PC-9 (cell line): Measurements from ENCODE around the gene DOCK1. TPM values are rescaled to one million over a fixed set of nuclear protein-coding genes. Genes with fewer than 3 reads are reported as not detected.
"Not testable (repeated sequence)": the region's sequence is repeated elsewhere in the genome, so short reads cannot be mapped to it uniquely, and the experiment has no call there.

Experiments used
- BruUV-seq: library from RNA; stranded (reverse); fragments of 400-500 nt; replicated peaks from 2 replicates; lab custom pipeline; 2021; lab: Mats Ljungman, UMichigan
- CTCF ChIA-PET: fragments of 300-600 bp; sonication (Branson Sonifier 250); formaldehyde crosslinking; loops from one replicate; lab custom pipeline; 2022; ENCODE audit warnings: antibody characterized with exemption; lab: Charles Lee
- POLR2A ChIA-PET: fragments of 300-600 bp; sonication (Branson Sonifier 250); formaldehyde crosslinking; loops from one replicate; lab custom pipeline; 2022; ENCODE audit warnings: antibody characterized with exemption; ENCODE audit not compliant: unreplicated experiment; lab: Charles Lee
- DNase-seq, 2 experiments: peaks; one replicate each; pipeline versions ENCODE4 v3.0.0 to v3.0.0-alpha.2; 2015 to 2022; ENCODE audit warnings: mixed read lengths in 1 of 2
- H2AFZ ChIP-seq: fragments of 200-600 bp; sonication (generic); 2 replicates; pipeline ENCODE4 v1.8.1; 2017; ENCODE audit warnings: antibody characterized with exemption
- H3F3A ChIP-seq: fragments of 200-600 bp; sonication (generic); 2 replicates; pipeline ENCODE4 v1.8.1; 2017; ENCODE audit warnings: antibody characterized with exemption, mild to moderate bottlenecking, low read depth; ENCODE audit not compliant: insufficient read depth
- H3K27ac ChIP-seq: fragments of 200-600 bp; sonication (generic); 2 replicates; pipeline ENCODE4 v1.6.1; 2016; ENCODE audit warnings: mixed run types
- H3K27me3 ChIP-seq: fragments of 200-600 bp; sonication (generic); 2 replicates; pipeline ENCODE4 v1.6.1; 2016; ENCODE audit warnings: low read depth, mixed run types; ENCODE audit not compliant: insufficient read depth
- H3K36me3 ChIP-seq: fragments of 200-600 bp; sonication (generic); 2 replicates; pipeline ENCODE4 v1.6.1; 2016; ENCODE audit warnings: low read depth, mixed run types
- H3K4me1 ChIP-seq: fragments of 200-600 bp; sonication (generic); replicated peaks from 2 replicates; pipeline ENCODE4 v1.6.1; 2016; ENCODE audit warnings: mixed run types; ENCODE audit not compliant: insufficient read depth
- H3K4me2 ChIP-seq: fragments of 200-600 bp; sonication (generic); 2 replicates; pipeline ENCODE4 v1.6.1; 2017; ENCODE audit warnings: mixed run types
- H3K4me3 ChIP-seq: fragments of 200-600 bp; sonication (generic); 2 replicates; pipeline ENCODE4 v1.6.1; 2016; ENCODE audit warnings: mixed run types
- H3K79me2 ChIP-seq: fragments of 200-600 bp; sonication (generic); 2 replicates; pipeline ENCODE4 v1.6.1; 2017; ENCODE audit warnings: low read depth, mixed run types
- H3K9me2 ChIP-seq: fragments of 200-600 bp; sonication (generic); 2 replicates; pipeline ENCODE4 v1.8.1; 2017; ENCODE audit warnings: mild to moderate bottlenecking; ENCODE audit not compliant: insufficient read depth
- H3K9me3 ChIP-seq: fragments of 200-600 bp; sonication (generic); 2 replicates; pipeline ENCODE4 v1.8.1; 2016; ENCODE audit warnings: low read depth; ENCODE audit not compliant: insufficient read depth
- H4K20me1 ChIP-seq: fragments of 200-600 bp; sonication (generic); 2 replicates; pipeline ENCODE4 v1.8.1; 2017; ENCODE audit not compliant: insufficient read depth
- CTCF ChIP-seq: fragments of 200-600 bp; sonication (generic); conservative IDR thresholded peaks from 2 replicates; pipeline ENCODE4 v1.6.1; 2017; ENCODE audit warnings: mixed run types, antibody characterized with exemption, mild to moderate bottlenecking, moderate library complexity
- EZH2 ChIP-seq: fragments of 200-600 bp; sonication (generic); IDR thresholded peaks from 2 replicates; pipeline ENCODE4 v1.8.0; 2017; ENCODE audit warnings: antibody characterized with exemption, low read depth
- intact Hi-C: fragments of 100-400 bp; cut with micrococcal nuclease; formaldehyde crosslinking; loops from one replicate; pipeline ENCODE4 v1.10.0; 2022; ENCODE audit not compliant: unreplicated experiment
- total RNA-seq: library from RNA; stranded (reverse); gene quantifications from 2 replicates; pipeline ENCODE4 v1.2.3, GENCODE V29; 2021

Gene DOCK1
- total RNA-seq, 1 experiment from 2014 or later = 24.8 TPM

GRCh38 chr10:127296696-127297095 lies 391.5 kb downstream of the DOCK1 start:
- Histone ChIP-seq H2AFZ (no peak overlapping the region), H3K4me1 (no peaks in the 10 kb centered on the region), H3K36me3 (no peaks in the 10 kb centered on the region), H3K79me2 (no peaks in the 10 kb centered on the region), H3K9me2 (no peaks in the 10 kb centered on the region), H3F3A (no peaks in the 10 kb centered on the region), H3K27me3 (no peaks in the 10 kb centered on the region), H3K27ac (no peak overlapping the region), H3K4me3 (no peak overlapping the region), H4K20me1 (no peaks in the 10 kb centered on the region), H3K9me3 (no peaks in the 10 kb centered on the region), H3K4me2 (no peak overlapping the region)
- BruUV-seq = no TSS peak
- ChIA-PET CTCF (no interaction called here), POLR2A (no interaction called here)
- no peak for DNase-seq
- intact Hi-C loops = no loop called here
- no peak for TF ChIP-seq EZH2
- TF ChIP-seq CTCF = no peak

GRCh38 chr10:127298381-127298780 lies 393.2 kb downstream of the DOCK1 start:
- intact Hi-C loops = no loop called here
- Histone ChIP-seq H3F3A (no peaks in the 10 kb centered on the region), H3K79me2 (no peaks in the 10 kb centered on the region), H3K36me3 (no peaks in the 10 kb centered on the region), H3K27ac (no peak overlapping the region), H3K9me3 (no peaks in the 10 kb centered on the region), H3K4me1 (no peaks in the 10 kb centered on the region; the same call in 1 of the 2 replicates), H2AFZ (no peak overlapping the region), H3K9me2 (no peaks in the 10 kb centered on the region), H3K4me2 (no peak overlapping the region), H3K27me3 (no peaks in the 10 kb centered on the region), H4K20me1 (no peaks in the 10 kb centered on the region), H3K4me3 (no peak overlapping the region)
- POLR2A ChIA-PET = no interaction called here
- no peak for TF ChIP-seq CTCF
- TF ChIP-seq EZH2 = no peak
- CTCF ChIA-PET = no interaction called here
- DNase-seq = no peak
- BruUV-seq = no TSS peak

- H4K20me1 ChIP-seq, H3K9me3 ChIP-seq, H3K9me2 ChIP-seq, H3K4me1 ChIP-seq, intact Hi-C loops, H3K36me3 ChIP-seq, POLR2A ChIA-PET, DNase-seq, H3K27me3 ChIP-seq, H3K4me2 ChIP-seq, H3K27ac ChIP-seq, H3K79me2 ChIP-seq, H3F3A ChIP-seq, H2AFZ ChIP-seq, CTCF ChIA-PET, H3K4me3 ChIP-seq, BruUV-seq: not testable (repeated sequence)
These were observed 394.0 kb downstream of the DOCK1 start for GRCh38 chr10:127299192-127299591.
